SK-N-SH (cell line): Measurements from ENCODE around the gene IFNL4. TPM values are rescaled to one million over a fixed set of nuclear protein-coding genes. Genes with fewer than 3 reads are reported as not detected.

Experiments
- CTCF ChIA-PET: fragments of 300-600, 350-600 bp; formaldehyde crosslinking; extraction: SDS; loops from one replicate; lab custom pipeline; 2021; lab: Yijun Ruan, JAX
- POLR2A ChIA-PET: fragments of 350-600 bp; sonication (Branson Sonifier 250); formaldehyde crosslinking; extraction: SDS; loops from one replicate; lab custom pipeline; 2020; ENCODE audit warnings: antibody characterized with exemption, inconsistent platforms; lab: Yijun Ruan, JAX
- DNase-seq: peaks from one replicate; pipeline ENCODE4 v3.0.0; 2012
- H2AFZ ChIP-seq: fragments of 200-600 bp; sonication (generic); 2 replicates; pipeline ENCODE4 v1.8.1; 2016; ENCODE audit warnings: antibody characterized with exemption, mild to moderate bottlenecking, low read depth
- H3F3A ChIP-seq: fragments of 200-600 bp; sonication (generic); replicated peaks from 2 replicates; pipeline ENCODE3; 2016; ENCODE audit warnings: antibody characterized with exemption, mild to moderate bottlenecking; ENCODE audit not compliant: insufficient read depth
- H3K27ac ChIP-seq, 2 experiments: fragments of 200-500 bp in 1 of 2; fragments of 200-600 bp in 1 of 2; sonication (Bioruptor generic) in 1 of 2; sonication (generic), shearing (Covaris generic) in 1 of 2; 2 replicates each; pipeline versions ENCODE4 v1.5.1 to v1.6.1; 2014 to 2016; ENCODE audit warnings: low read depth in 2 of 2, inconsistent platforms in 1 of 2, low read length in 1 of 2, mild to moderate bottlenecking in 1 of 2, mixed read lengths in 1 of 2
- H3K27me3 ChIP-seq: fragments of 200-600 bp; sonication (generic), shearing (Covaris generic); 2 replicates; pipeline ENCODE4 v1.6.1; 2016; ENCODE audit warnings: mixed run types; ENCODE audit not compliant: insufficient read depth
- H3K36me3 ChIP-seq, 2 experiments: fragments of 200-500 bp in 1 of 2; fragments of 200-600 bp in 1 of 2; sonication (Bioruptor generic) in 1 of 2; sonication (generic) in 1 of 2; replicated peaks in 1 of 2; 2 replicates each; pipeline versions ENCODE3 to v1.5.1; 2014 to 2016; ENCODE audit warnings: low read length in 1 of 2, mild to moderate bottlenecking in 1 of 2; ENCODE audit not compliant: insufficient read depth in 2 of 2, control insufficient read depth in 1 of 2
- H3K4me1 ChIP-seq, 2 experiments: fragments of 200-500 bp in 1 of 2; fragments of 200-600 bp in 1 of 2; sonication (Bioruptor generic) in 1 of 2; sonication (generic), shearing (Covaris generic) in 1 of 2; 2 replicates each; pipeline versions ENCODE4 v1.5.1 to v1.6.1; 2014 to 2016; ENCODE audit warnings: low read depth in 1 of 2, low read length in 1 of 2, mixed run types in 1 of 2; ENCODE audit not compliant: insufficient read depth in 2 of 2, control insufficient read depth in 1 of 2
- H3K4me2 ChIP-seq: fragments of 200-600 bp; sonication (generic), shearing (Covaris generic); 2 replicates; pipeline ENCODE4 v1.6.1; 2017; ENCODE audit warnings: mixed run types
- H3K4me3 ChIP-seq, 2 experiments: fragments of 200-500 bp in 1 of 2; fragments of 200-600 bp in 1 of 2; sonication (Bioruptor generic) in 1 of 2; sonication (generic), shearing (Covaris generic) in 1 of 2; 2 replicates each; pipeline versions ENCODE4 v1.5.1 to v1.8.1; 2014 to 2016; ENCODE audit warnings: low read depth in 2 of 2, inconsistent platforms in 1 of 2, low read length in 1 of 2, mild to moderate bottlenecking in 1 of 2, mixed read lengths in 1 of 2, moderate library complexity in 1 of 2
- H3K79me2 ChIP-seq: fragments of 200-600 bp; sonication (generic); 2 replicates; pipeline ENCODE4 v1.8.1; 2017; ENCODE audit warnings: mild to moderate bottlenecking; ENCODE audit not compliant: insufficient read depth
- H3K9ac ChIP-seq: fragments of 200-600 bp; sonication (generic); 2 replicates; pipeline ENCODE4 v1.6.1; 2017; ENCODE audit warnings: mixed run types
- H3K9me2 ChIP-seq: fragments of 200-600 bp; sonication (generic); 2 replicates; pipeline ENCODE4 v1.6.1; 2017; ENCODE audit warnings: mixed run types
- H3K9me3 ChIP-seq: fragments of 200-600 bp; sonication (generic); 2 replicates; pipeline ENCODE4 v1.6.1; 2017; ENCODE audit warnings: mixed run types, mild to moderate bottlenecking, moderate library complexity
- H4K20me1 ChIP-seq: fragments of 200-600 bp; sonication (generic); 2 replicates; pipeline ENCODE4 v1.6.1; 2017; ENCODE audit warnings: mild to moderate bottlenecking, mixed run types; ENCODE audit not compliant: insufficient read depth
- CHD2 ChIP-seq: fragments of 150-350 bp; IDR thresholded peaks from 2 replicates; pipeline ENCODE4 v1.6.1; 2018; ENCODE audit warnings: low read length; ENCODE audit not compliant: partially characterized antibody
- FOXM1 ChIP-seq: IDR thresholded peaks from 2 replicates; pipeline ENCODE4 v1.4.0; 2012; ENCODE audit warnings: low read depth, mild to moderate bottlenecking
- GATA2 ChIP-seq: sonication (generic); formaldehyde crosslinking; IDR thresholded peaks from 2 replicates; pipeline ENCODE4 v1.5.0; 2020; ENCODE audit warnings: mild to moderate bottlenecking, missing genetic modification reagents
- IRF3 ChIP-seq: fragments of 150-350 bp; IDR thresholded peaks from 2 replicates; pipeline ENCODE4 v1.6.1; 2016; ENCODE audit warnings: mild to moderate bottlenecking, low read depth, low read length
- JUND ChIP-seq: IDR thresholded peaks from 2 replicates; pipeline ENCODE4 v1.4.0; 2012
- MEF2A ChIP-seq: IDR thresholded peaks from 2 replicates; pipeline ENCODE4 v1.4.0; 2012; ENCODE audit warnings: low read depth, borderline replicate concordance
- NFIC ChIP-seq: IDR thresholded peaks from 2 replicates; pipeline ENCODE4 v1.4.0; 2012; ENCODE audit warnings: borderline replicate concordance
- NRF1 ChIP-seq: IDR thresholded peaks from 2 replicates; pipeline ENCODE4 v1.6.1; 2012; ENCODE audit warnings: low read depth, mild to moderate bottlenecking, low read length
- POLR2AphosphoS5 ChIP-seq: IDR thresholded peaks from 2 replicates; pipeline ENCODE4 v1.6.1; 2012; ENCODE audit warnings: low read depth, low read length
- RCOR1 ChIP-seq: fragments of 150-350 bp; IDR thresholded peaks from 2 replicates; pipeline ENCODE4 v1.6.1; 2017; ENCODE audit warnings: antibody characterized with exemption, low read length
- RXRA ChIP-seq: IDR thresholded peaks from 2 replicates; pipeline ENCODE4 v1.4.0; 2012; ENCODE audit warnings: low read depth, mild to moderate bottlenecking, borderline replicate concordance
- TAF1 ChIP-seq: IDR thresholded peaks from 2 replicates; pipeline ENCODE4 v1.6.1; 2012; ENCODE audit warnings: low read depth, mild to moderate bottlenecking, low read length, moderate library complexity, borderline replicate concordance
- TEAD4 ChIP-seq: IDR thresholded peaks from 2 replicates; pipeline ENCODE4 v1.4.0; 2012; ENCODE audit warnings: mild to moderate bottlenecking, borderline replicate concordance; ENCODE audit not compliant: insufficient read depth
- YY1 ChIP-seq: IDR thresholded peaks from 2 replicates; pipeline ENCODE4 v1.4.0; 2012; ENCODE audit warnings: low read depth, mild to moderate bottlenecking
- ZBTB33 ChIP-seq: IDR thresholded peaks from 2 replicates; pipeline ENCODE4 v1.4.0; 2012; ENCODE audit warnings: low read depth, borderline replicate concordance
- WGBS: methylation state at CpG from one replicate; pipeline ENCODE4 v1.1.6; 2017; ENCODE audit warnings: low lambda C conversion rate; 5-methylcytosine and 5-hydroxymethylcytosine counted together
- polyA plus RNA-seq, 3 experiments: library from polyadenylated mRNA; depleted of rRNA; stranded (reverse); fragments of >200 nt; gene quantifications; 2 replicates each; pipeline ENCODE4 v1.2.3, GENCODE V29; 2012

IFNL4 gene
- polyA plus RNA-seq, 1 of the 3 experiments (the other 2 are of a cell fraction) = not detected

GRCh38 chr19:39252458-39252857 is 3.8 kb upstream of the IFNL4 start:
- Histone ChIP-seq H3K27ac (no peak overlapping the region), H3K9me2 (no peaks in the 10 kb centered on the region), H3F3A (no peaks in the 10 kb centered on the region), H3K9me3 (no peaks in the 10 kb centered on the region), H3K4me2 (no peak overlapping the region), H3K27me3 (peaks cover 4% of the 10 kb centered on the region; the same call in 1 of the 2 replicates), H3K9ac (no peak overlapping the region), H3K4me3 (no peak overlapping the region), H3K79me2 (no peaks in the 10 kb centered on the region), H2AFZ (no peak overlapping the region), H4K20me1 (no peaks in the 10 kb centered on the region), H3K36me3 (no peaks in the 10 kb centered on the region), H3K4me1 (peaks cover 0 to 3% of the 10 kb centered on the region in 2 experiments; a peak in 1 of 4 replicates)
- DNase-seq = peak; percentile 61
- CTCF ChIA-PET = interaction anchor here (1.1 to 1.6 kb wide), 2 partner anchors 19 to 141 kb away, joined by 3 read pairs; no protein-coding TSS in a partner anchor
- WGBS = 35% methylated on average over 3 of the region's 3 CpGs
- POLR2A ChIA-PET = no interaction called here
- no peak for TF ChIP-seq CHD2
- TF ChIP-seq TAF1 = no peak
- peak; percentile 54; the same call in 1 of the 2 replicates for TF ChIP-seq RCOR1

GRCh38 chr19:39251846-39252245 is 3.2 kb upstream of the IFNL4 start:
- Histone ChIP-seq H3K27me3 (peaks cover 4% of the 10 kb centered on the region; the same call in 1 of the 2 replicates), H3K79me2 (no peaks in the 10 kb centered on the region), H2AFZ (no peak overlapping the region), H3K4me2 (no peak overlapping the region), H3K4me3 (no peak overlapping the region), H3K9ac (no peak overlapping the region), H3K27ac (no peak overlapping the region), H3K4me1 (peaks cover 0 to 3% of the 10 kb centered on the region in 2 experiments; a peak in 1 of 4 replicates), H3F3A (no peaks in the 10 kb centered on the region), H3K9me2 (no peaks in the 10 kb centered on the region), H4K20me1 (no peaks in the 10 kb centered on the region), H3K9me3 (no peaks in the 10 kb centered on the region), H3K36me3 (no peaks in the 10 kb centered on the region)
- 36% methylated on average over 3 of the region's 3 CpGs for WGBS
- no peak for DNase-seq
- ChIA-PET CTCF (interaction anchor here (1.1 to 1.6 kb wide), 2 partner anchors 20 to 141 kb away, joined by 3 read pairs; no protein-coding TSS in a partner anchor), POLR2A (no interaction called here)
- no peak for TF ChIP-seq MEF2A
- no peak for TF ChIP-seq NFIC
- TF ChIP-seq POLR2AphosphoS5 = no peak
- TF ChIP-seq ZBTB33 = no peak
- TF ChIP-seq IRF3 = no peak
- TF ChIP-seq GATA2 (CRISPR knock-in tag) = no peak
- TF ChIP-seq RXRA = no peak
- TF ChIP-seq CHD2 = no peak
- TF ChIP-seq JUND = no peak
- TF ChIP-seq NRF1 = no peak
- TF ChIP-seq FOXM1 = no peak
- TF ChIP-seq RCOR1 = no peak
- TF ChIP-seq YY1 = no peak
- TF ChIP-seq TEAD4 = no peak
